Left ventricle myocardium superior (tissue), 1 donor: ENCODE results near the gene PIP4K2A. TPM values are rescaled to one million over a fixed set of nuclear protein-coding genes. Genes with fewer than 3 reads are reported as not detected.
A peak's percentile ranks its signal among the peaks of the same experiment; 100 is the strongest.

Source experiments
- ATAC-seq: fragments of 200-7000 bp; cut with Tn5 transposase; one replicate; pipeline ENCODE4 v1.9.1; 2020; ENCODE audit warnings: mild to moderate bottlenecking, moderate library complexity
- DNase-seq: peaks from one replicate; pipeline ENCODE4 v3.0.0-alpha.2; 2020
- intact Hi-C: fragments of 100-400 bp; cut with micrococcal nuclease; formaldehyde crosslinking; loops from one replicate; pipeline ENCODE4 v1.11.0; 2022
- total RNA-seq: library from RNA; stranded (reverse); fragmentation: NEBNext Ultra II Directional; extraction: Animal tissue kit (Norgen Biotek cat#: 25700); gene quantifications from one replicate; pipeline ENCODE4 v1.2.1, GENCODE V29; 2021
- donor health status: DM: no; HTN: yes; CAD: no; lungs with severe emphysema.

PIP4K2A gene
- total RNA-seq, 1 donor from 2014 or later, result 12.1 TPM

- intact Hi-C loops, result no loop called here
- DNase-seq (no peak), ATAC-seq (no peak)
Observed at GRCh38 chr10:22588462-22588861, 125.9 kb downstream of the PIP4K2A start.

- ATAC-seq (no peak), DNase-seq (no peak)
- intact Hi-C loops, result no loop called here
Observed at GRCh38 chr10:22583683-22584082, 130.7 kb downstream of the PIP4K2A start.

GRCh38 chr10:22581461-22581860 lies 132.9 kb downstream of the PIP4K2A start:
- ATAC-seq (no peak), DNase-seq (no peak)
- intact Hi-C loops, result no loop called here

- intact Hi-C loops, result no loop called here
- ATAC-seq, result no peak
- no peak for DNase-seq
Observed at GRCh38 chr10:22580711-22581110, 133.7 kb downstream of the PIP4K2A start.

GRCh38 chr10:22579826-22580225 lies 134.6 kb downstream of the PIP4K2A start:
- ATAC-seq, result no peak
- no peak for DNase-seq
- intact Hi-C loops, result no loop called here

- no peak for ATAC-seq
- intact Hi-C loops, result no loop called here
- DNase-seq, result no peak
Observed at GRCh38 chr10:22573820-22574569, 140.4 kb downstream of the PIP4K2A start.

GRCh38 chr10:22570733-22571430 lies 143.5 kb downstream of the PIP4K2A start:
- DNase-seq (no peak), ATAC-seq (no peak)
- intact Hi-C loops, result no loop called here

GRCh38 chr10:22570234-22570633 lies 144.1 kb downstream of the PIP4K2A start:
- intact Hi-C loops, result no loop called here
- ATAC-seq (no peak), DNase-seq (no peak)

GRCh38 chr10:22568928-22569327 lies 145.4 kb downstream of the PIP4K2A start:
- DNase-seq, result no peak
- no peak for ATAC-seq
- intact Hi-C loops, result no loop called here

- intact Hi-C loops, result no loop called here
- ATAC-seq (no peak), DNase-seq (no peak)
Observed at GRCh38 chr10:22564060-22564459, 150.3 kb downstream of the PIP4K2A start.

GRCh38 chr10:22561909-22562308 lies 152.5 kb downstream of the PIP4K2A start:
- ATAC-seq, result no peak
- intact Hi-C loops, result no loop called here
- DNase-seq, result no peak

GRCh38 chr10:22560913-22561239 lies 153.5 kb downstream of the PIP4K2A start:
- intact Hi-C loops, result no loop called here
- ATAC-seq, result no peak

GRCh38 chr10:22560096-22560912 lies 154.1 kb downstream of the PIP4K2A start:
- intact Hi-C loops, result no loop called here
- no peak for DNase-seq
- no peak for ATAC-seq

More at GRCh38 chr10:22560913-22561239, 153.5 kb downstream of the PIP4K2A start:
- DNase-seq, result no peak

- intact Hi-C loops, result no loop called here
- ATAC-seq (no peak), DNase-seq (no peak)
Observed at GRCh38 chr10:22557321-22557720, 157.1 kb downstream of the PIP4K2A start.

GRCh38 chr10:22556774-22557173 lies 157.6 kb downstream of the PIP4K2A start:
- no peak for ATAC-seq
- intact Hi-C loops, result no loop called here
- no peak for DNase-seq

GRCh38 chr10:22554461-22555182 lies 159.8 kb downstream of the PIP4K2A start:
- DNase-seq, result peak; percentile 83
- ATAC-seq, result peak; percentile 95
- intact Hi-C loops, result no loop called here

GRCh38 chr10:22553452-22553995 lies 160.9 kb downstream of the PIP4K2A start:
- ATAC-seq (no peak), DNase-seq (no peak)
- intact Hi-C loops, result no loop called here

GRCh38 chr10:22552888-22553378 lies 161.4 kb downstream of the PIP4K2A start:
- intact Hi-C loops, result no loop called here
- no peak for ATAC-seq
- no peak for DNase-seq
